HG03039 (cell line): ENCODE results near the gene ACAD11.
A peak's percentile ranks its signal among the peaks of the same experiment; 100 is the strongest.
"Not testable (repeated sequence)": the region's sequence is repeated elsewhere in the genome, so short reads cannot be mapped to it uniquely, and the experiment has no call there.

Experiments used
- ATAC-seq: cut with Tn5 transposase; IDR thresholded peaks from one replicate; pipeline ENCODE4 v1.9.1; 2021; ENCODE audit warnings: mild to moderate bottlenecking, moderate library complexity; ENCODE audit not compliant: unreplicated experiment

Gene ACAD11

GRCh38 chr3:132650153-132650552 is 9.5 kb downstream of the ACAD11 start:
- no peak for ATAC-seq

DNA sequence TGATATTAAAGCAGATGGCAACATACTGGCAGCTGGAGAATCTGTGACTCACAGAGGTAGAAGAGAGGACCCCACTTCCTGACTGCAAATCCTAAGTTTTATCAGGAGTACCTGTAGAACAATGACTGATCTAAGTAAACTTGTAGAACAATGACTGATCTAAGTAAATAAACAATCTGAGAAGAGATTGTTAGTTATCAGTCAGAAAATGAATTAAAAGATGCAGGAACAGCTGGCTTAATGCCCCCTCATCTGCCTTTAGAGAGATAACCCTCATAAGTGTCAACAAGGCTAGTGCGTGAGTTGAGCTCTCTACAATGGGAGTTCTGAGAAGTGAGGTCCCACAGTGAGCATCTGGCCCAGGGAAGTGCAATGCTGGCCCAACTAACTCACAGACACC is 14.6 kb downstream of the ACAD11 start:
- ATAC-seq = no peak

GRCh38 chr3:132643366-132643765 is 16.2 kb downstream of the ACAD11 start:
- ATAC-seq = no peak

DNA sequence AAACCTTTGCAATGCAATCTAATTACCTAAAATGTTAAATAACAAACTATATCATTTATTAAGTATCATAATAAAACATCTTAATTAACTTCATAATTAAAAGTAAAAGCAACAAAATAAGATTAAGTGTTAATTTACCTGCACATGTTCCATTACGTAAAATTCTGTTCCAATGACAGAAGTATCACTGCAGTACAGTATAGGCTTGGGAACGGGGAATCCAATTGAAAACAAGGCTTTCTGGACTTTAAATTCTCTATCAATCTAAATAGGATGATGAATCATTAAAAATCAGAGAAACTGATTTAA is 17.1 kb downstream of the ACAD11 start:
- ATAC-seq = no peak

DNA sequence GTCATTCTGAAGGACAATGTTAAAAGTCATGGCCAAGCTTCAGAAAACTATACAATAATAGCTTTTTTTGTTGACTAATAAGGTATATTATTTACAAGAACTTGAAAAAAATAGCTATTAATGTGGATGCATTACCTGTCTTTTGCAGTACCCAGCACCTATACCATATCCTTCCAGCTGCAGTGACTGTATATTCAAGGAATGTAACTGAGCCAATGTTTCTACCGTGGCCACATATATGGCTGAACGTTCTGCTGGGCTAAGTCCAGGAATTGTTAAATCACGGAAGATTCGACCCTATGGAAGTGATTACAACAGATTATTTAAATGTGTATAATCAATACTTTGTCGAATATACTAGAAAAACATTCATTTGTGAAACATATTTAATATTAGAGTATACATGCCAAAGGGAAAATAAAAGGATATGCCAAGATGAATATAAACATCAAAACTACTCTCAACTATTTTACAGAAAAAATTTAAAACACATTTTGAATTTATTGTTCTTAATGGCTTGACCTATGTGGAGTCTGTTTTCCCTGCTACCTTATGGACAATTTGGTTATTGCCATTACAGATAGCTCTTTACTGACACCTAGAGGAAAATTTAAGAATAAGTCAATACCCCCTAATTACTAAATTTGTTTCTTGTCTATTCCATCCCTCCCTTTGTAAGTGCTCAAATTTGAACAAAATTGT is 17.6 kb downstream of the ACAD11 start:
- ATAC-seq = no peak

- not testable (repeated sequence) for ATAC-seq
Observed at GRCh38 chr3:132641427-132641826, 18.2 kb downstream of the ACAD11 start.

DNA sequence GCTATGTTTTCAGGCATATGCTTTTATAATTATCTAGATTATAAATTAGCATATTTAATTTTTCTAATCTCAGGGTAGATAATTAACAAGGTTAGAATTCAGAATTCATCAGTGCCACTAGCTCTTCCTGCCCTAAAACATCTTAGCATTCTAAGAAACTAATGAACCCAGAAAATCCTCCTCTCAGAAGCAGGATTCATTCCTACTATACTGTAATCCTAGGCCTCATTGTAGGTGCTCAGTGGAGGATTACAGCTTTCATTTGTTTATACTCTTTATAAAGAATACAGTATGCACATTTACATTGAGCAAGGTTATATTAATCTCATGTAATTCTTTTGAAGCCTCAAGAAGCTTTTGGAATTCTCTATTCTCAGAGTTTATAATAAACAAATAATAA is 20.9 kb downstream of the ACAD11 start:
- ATAC-seq = no peak

- ATAC-seq = no peak
Observed at GRCh38 chr3:132637590-132637989, 22.0 kb downstream of the ACAD11 start.

GRCh38 chr3:132635052-132635451 is 24.6 kb downstream of the ACAD11 start:
- no peak for ATAC-seq

GRCh38 chr3:132630612-132631011 is 29.0 kb downstream of the ACAD11 start:
- ATAC-seq = no peak

GRCh38 chr3:132629928-132630327 is 29.7 kb downstream of the ACAD11 start:
- ATAC-seq = no peak

- no peak for ATAC-seq
Observed at GRCh38 chr3:132628157-132628556, 31.5 kb downstream of the ACAD11 start.

- ATAC-seq = no peak
Observed at GRCh38 chr3:132626955-132627354, 32.7 kb downstream of the ACAD11 start.

DNA sequence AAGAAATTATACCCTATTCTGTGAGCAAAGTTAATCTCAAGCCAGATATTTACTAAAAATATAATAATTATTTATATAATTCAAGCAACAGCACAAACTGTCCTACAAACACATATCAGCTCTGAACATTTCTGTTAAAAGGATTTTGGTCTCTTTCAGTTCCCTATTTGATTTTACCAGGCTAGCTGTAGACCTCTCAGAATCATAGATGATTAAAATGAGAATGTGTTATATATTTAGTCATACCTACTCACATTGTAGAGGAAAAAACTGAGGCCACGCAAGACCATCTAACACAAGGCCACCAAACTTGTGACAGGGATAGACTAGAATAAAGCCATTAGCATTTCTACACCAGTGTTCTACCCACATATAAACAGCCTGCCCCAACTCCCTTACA is 34.0 kb downstream of the ACAD11 start:
- peak; percentile 72 for ATAC-seq

DNA sequence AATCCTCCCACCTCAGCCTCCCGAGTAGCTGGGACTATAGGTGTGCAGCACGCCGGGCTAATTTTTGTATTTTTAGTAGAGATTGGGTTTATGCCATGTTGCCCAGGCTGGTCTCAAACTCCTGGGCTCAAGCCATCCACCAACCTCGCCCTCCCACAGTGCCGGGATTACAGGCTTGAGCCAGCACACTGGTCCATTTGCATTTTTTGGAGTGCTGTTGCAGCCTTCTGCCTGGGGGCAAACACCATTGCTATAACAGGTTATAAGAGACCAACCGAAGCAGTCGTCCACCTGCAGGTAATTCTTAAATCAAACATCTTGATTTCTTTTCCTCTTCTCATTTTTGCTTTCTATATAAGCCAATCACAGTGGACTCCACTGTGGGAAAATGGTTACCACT is 34.8 kb downstream of the ACAD11 start:
- ATAC-seq = no peak

GRCh38 chr3:132623646-132624045 is 36.0 kb downstream of the ACAD11 start:
- no peak for ATAC-seq

DNA sequence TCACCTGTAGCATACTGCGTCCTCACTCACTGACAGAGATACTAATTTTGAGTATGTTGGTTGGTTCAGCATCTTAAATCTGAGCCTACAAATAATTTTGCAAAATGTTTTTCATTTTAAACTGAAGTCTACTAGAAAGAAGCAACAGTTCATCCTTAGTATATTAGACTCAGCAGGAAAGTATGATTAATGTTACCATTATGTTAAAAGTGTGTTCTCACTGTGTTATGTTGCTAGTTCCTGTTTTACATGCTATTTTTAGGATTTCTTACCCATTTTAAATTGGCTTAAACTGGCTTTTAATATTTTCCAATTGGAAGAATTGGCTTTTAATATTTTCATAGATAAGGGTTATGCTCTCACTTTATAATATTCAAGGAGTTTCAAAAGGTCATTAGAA is 36.8 kb downstream of the ACAD11 start:
- no peak for ATAC-seq

DNA sequence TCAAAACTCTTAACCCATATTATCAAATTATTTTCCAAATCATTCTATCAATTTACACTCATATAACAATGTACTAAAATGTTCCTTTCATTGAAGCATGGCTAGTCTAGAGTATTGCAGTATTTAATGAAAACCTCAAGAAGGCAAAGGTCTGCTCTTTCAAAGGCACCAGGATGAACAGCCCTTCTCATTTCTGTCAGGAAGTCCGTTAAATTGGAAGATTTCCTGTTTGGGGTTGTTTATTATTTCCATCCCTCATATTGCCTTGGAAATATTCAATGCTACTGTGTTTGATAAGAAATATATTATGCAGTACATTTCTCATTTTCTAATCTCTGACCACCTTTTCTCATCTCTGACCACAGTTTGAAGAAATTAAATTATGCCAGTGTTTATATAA is 37.5 kb downstream of the ACAD11 start:
- ATAC-seq = no peak

- no peak for ATAC-seq
Observed at GRCh38 chr3:132616780-132617179, 42.8 kb downstream of the ACAD11 start.

- no peak for ATAC-seq
Observed at GRCh38 chr3:132615881-132616280, 43.7 kb downstream of the ACAD11 start.

- not testable (repeated sequence) for ATAC-seq
Observed at GRCh38 chr3:132615301-132615700, 44.3 kb downstream of the ACAD11 start.

- not testable (repeated sequence) for ATAC-seq
Observed at GRCh38 chr3:132606620-132607019, 53.0 kb downstream of the ACAD11 start.

- no peak for ATAC-seq
Observed at GRCh38 chr3:132606085-132606484, 53.5 kb downstream of the ACAD11 start.
